Amniotic epithelial cell (primary cell): ENCODE measurements around the gene ACAD8.

Experiments
- DNase-seq: peaks from one replicate; pipeline ENCODE4 v3.0.0-alpha.2; 2010; ENCODE audit warnings: low read depth

Gene ACAD8

GRCh38 chr11:134290646-134291045, 37.3 kb downstream of the ACAD8 start:
- DNase-seq, result no peak

- DNase-seq, result no peak
These were observed 37.8 kb downstream of the ACAD8 start for GRCh38 chr11:134291196-134291595.

GRCh38 chr11:134292661-134293060, 39.3 kb downstream of the ACAD8 start:
- DNase-seq, result no peak

DNA sequence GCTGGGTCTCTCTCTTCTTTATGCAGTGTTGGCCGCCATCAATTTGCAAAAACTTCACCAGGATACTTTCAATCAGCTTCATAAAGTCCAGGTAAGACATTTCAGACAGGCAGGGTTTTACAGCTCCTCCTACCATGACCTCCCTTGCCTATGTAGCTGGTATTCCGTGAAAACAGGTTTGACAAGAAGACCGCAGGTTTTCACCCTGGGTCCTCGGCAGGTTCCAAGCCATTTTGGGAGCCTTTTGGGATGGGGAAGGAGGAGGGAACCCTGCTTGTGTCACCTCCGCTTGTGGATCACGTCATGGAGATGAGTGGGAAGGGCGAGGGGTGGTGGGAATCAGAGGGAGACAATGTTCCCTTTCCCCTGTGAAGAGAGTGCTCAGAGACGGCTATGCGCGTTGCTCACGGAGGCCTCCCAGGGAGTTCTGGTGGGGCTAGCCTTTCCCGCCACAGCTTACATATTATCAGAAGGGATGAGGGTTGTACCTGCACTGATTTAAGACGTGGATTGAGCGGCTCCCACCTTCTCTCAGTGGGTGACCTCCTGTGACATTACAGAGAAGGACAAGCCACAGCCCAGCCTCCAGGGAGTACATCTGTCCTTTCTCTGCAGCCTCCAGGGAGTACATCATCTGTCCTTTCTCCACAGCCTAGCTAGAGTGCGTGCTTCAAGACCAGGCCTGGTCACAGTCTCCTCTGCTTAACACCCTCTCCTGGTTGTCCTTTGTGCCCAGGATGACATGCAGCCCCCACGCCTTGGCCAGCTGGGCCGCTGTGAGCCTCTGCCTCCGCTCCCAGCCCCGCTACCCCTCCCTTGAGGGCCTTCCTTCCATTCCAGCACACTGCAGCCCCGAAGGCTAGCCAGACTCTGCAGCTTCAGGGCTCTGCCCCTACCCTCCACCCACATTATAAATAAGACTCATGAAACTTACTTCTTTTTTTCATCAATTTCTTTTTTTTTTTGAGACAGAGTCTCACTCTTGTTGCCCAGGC, 40.0 kb downstream of the ACAD8 start:
- DNase-seq, result no peak

GRCh38 chr11:134294664-134295063, 41.3 kb downstream of the ACAD8 start:
- no peak for DNase-seq

GRCh38 chr11:134312223-134312622, 58.9 kb downstream of the ACAD8 start:
- DNase-seq, result no peak

DNA sequence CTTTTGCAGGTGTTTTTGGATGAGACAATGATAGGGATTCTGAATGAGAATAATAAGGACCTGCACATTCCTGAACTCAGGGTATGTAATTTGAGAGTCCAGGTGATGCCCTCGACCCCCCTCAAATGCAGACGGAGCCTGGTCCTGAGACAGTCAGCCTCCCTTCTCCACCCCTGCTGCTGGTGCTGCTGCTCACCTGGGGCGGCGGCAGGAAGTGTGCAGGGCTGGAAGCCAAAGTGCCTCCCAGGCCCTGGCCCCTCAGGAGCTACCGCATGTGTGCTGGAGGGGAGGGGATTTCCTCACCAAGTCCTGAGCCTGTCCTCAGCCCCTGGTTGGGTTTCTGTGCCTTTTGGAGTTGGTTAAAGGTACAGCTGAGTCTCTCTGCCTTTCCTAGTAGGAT, 59.4 kb downstream of the ACAD8 start:
- DNase-seq, result no peak

GRCh38 chr11:134313379-134313778, 60.0 kb downstream of the ACAD8 start:
- DNase-seq, result no peak

- DNase-seq, result no peak
These were observed 60.6 kb downstream of the ACAD8 start for GRCh38 chr11:134313821-134314607.
